Trophoblast cell (in vitro differentiated cells and primary cell): Measurements from ENCODE around the gene FBXL5.

Experiments
- DNase-seq, 2 donors: peaks; one replicate each; pipeline ENCODE4 v3.0.0-alpha.2; 2016
- H2AFZ ChIP-seq: 2 replicates; pipeline ENCODE4 v1.6.1; 2013; ENCODE audit warnings: low read length, moderate library complexity, mild to moderate bottlenecking; ENCODE audit not compliant: insufficient read depth, poor library complexity
- H2AK5ac ChIP-seq: 2 replicates; pipeline ENCODE4 v1.6.1; 2013; ENCODE audit warnings: mild to moderate bottlenecking, low read length
- H2BK120ac ChIP-seq: 2 replicates; pipeline ENCODE4 v1.6.1; 2013; ENCODE audit warnings: low read length, mild to moderate bottlenecking, moderate library complexity; ENCODE audit not compliant: insufficient read depth, poor library complexity
- H2BK12ac ChIP-seq: 2 replicates; pipeline ENCODE4 v1.6.1; 2013; ENCODE audit warnings: mild to moderate bottlenecking, low read length, moderate library complexity
- H2BK5ac ChIP-seq: 2 replicates; pipeline ENCODE4 v1.6.1; 2013; ENCODE audit warnings: low read length, low read depth, moderate library complexity, mild to moderate bottlenecking; ENCODE audit not compliant: poor library complexity
- H3K14ac ChIP-seq: 2 replicates; pipeline ENCODE4 v1.6.1; 2013; ENCODE audit warnings: mild to moderate bottlenecking, low read length
- H3K18ac ChIP-seq: 2 replicates; pipeline ENCODE4 v1.6.1; 2013; ENCODE audit warnings: mild to moderate bottlenecking, low read length
- H3K23ac ChIP-seq: 2 replicates; pipeline ENCODE4 v1.6.1; 2013; ENCODE audit warnings: low read length
- H3K27ac ChIP-seq: 2 replicates; pipeline ENCODE4 v1.5.1; 2013; ENCODE audit warnings: low read depth, mild to moderate bottlenecking, inconsistent platforms, low read length, moderate library complexity
- H3K27me3 ChIP-seq: 2 replicates; pipeline ENCODE4 v1.6.1; 2013; ENCODE audit warnings: inconsistent platforms, mild to moderate bottlenecking, low read length, moderate library complexity; ENCODE audit not compliant: insufficient read depth
- H3K36me3 ChIP-seq, 2 experiments: 1 replicate in 1 of 2; 2 replicates in 1 of 2; pipeline ENCODE4 v1.6.1; 2013; ENCODE audit warnings: low read length in 2 of 2, mild to moderate bottlenecking in 2 of 2, moderate library complexity in 1 of 2; ENCODE audit not compliant: insufficient read depth in 2 of 2, control insufficient read depth in 1 of 2
- H3K4ac ChIP-seq: 2 replicates; pipeline ENCODE4 v1.6.1; 2013; ENCODE audit warnings: low read depth, mild to moderate bottlenecking, low read length, moderate library complexity
- H3K4me1 ChIP-seq, 2 experiments: 1 replicate in 1 of 2; 2 replicates in 1 of 2; pipeline ENCODE4 v1.6.1; 2013; ENCODE audit warnings: low read length in 2 of 2, mild to moderate bottlenecking in 2 of 2, moderate library complexity in 1 of 2; ENCODE audit not compliant: insufficient read depth in 2 of 2, control insufficient read depth in 1 of 2
- H3K4me2 ChIP-seq: 2 replicates; pipeline ENCODE4 v1.6.1; 2013; ENCODE audit warnings: inconsistent platforms, mild to moderate bottlenecking, low read length, moderate library complexity
- H3K4me3 ChIP-seq: 2 replicates; pipeline ENCODE4 v1.5.1; 2013; ENCODE audit warnings: mild to moderate bottlenecking, low read depth, low read length, inconsistent platforms
- H3K79me1 ChIP-seq: one replicate; pipeline ENCODE4 v1.6.1; 2013; ENCODE audit warnings: low read length
- H3K79me2 ChIP-seq: 2 replicates; pipeline ENCODE4 v1.6.1; 2013; ENCODE audit warnings: low read length, mild to moderate bottlenecking; ENCODE audit not compliant: control insufficient read depth, insufficient read depth, poor library complexity
- H3K9ac ChIP-seq: 2 replicates; pipeline ENCODE4 v1.6.1; 2013; ENCODE audit warnings: mild to moderate bottlenecking, low read length
- H3K9me3 ChIP-seq: 2 replicates; pipeline ENCODE4 v1.6.1; 2013; ENCODE audit warnings: low read depth, mild to moderate bottlenecking, control low read depth, inconsistent platforms, low read length; ENCODE audit not compliant: insufficient read depth
- H4K12ac ChIP-seq: 2 replicates; pipeline ENCODE4 v1.6.1; 2013; ENCODE audit warnings: low read depth, mild to moderate bottlenecking, low read length, moderate library complexity
- H4K8ac ChIP-seq: 2 replicates; pipeline ENCODE4 v1.6.1; 2013; ENCODE audit warnings: low read depth, mild to moderate bottlenecking, low read length, moderate library complexity
- H4K91ac ChIP-seq: one replicate; pipeline ENCODE4 v1.6.1; 2013; ENCODE audit warnings: low read depth, mild to moderate bottlenecking, low read length, moderate library complexity
- WGBS: extraction: QIAGEN DNeasy Blood & Tissue Kit; methylation state at CpG from one replicate; pipeline ENCODE4 v1.1.7; 2013; ENCODE audit warnings: missing lambda C conversion rate; ENCODE audit not compliant: insufficient read length, insufficient coverage; ENCODE audit errors: extremely low coverage; 5-methylcytosine and 5-hydroxymethylcytosine counted together

FBXL5 gene

GRCh38 chr4:15585331-15585730 is 69.8 kb downstream of the FBXL5 start:
- Histone ChIP-seq H3K79me1 (no peaks in the 10 kb centered on the region), H3K4ac (no peak overlapping the region), H3K14ac (no peak overlapping the region), H2AFZ (no peak overlapping the region), H2AK5ac (no peak overlapping the region), H4K8ac (no peak overlapping the region), H3K36me3 (peaks cover 0 to 3% of the 10 kb centered on the region in 2 experiments), H4K12ac (no peak overlapping the region), H3K27me3 (no peaks in the 10 kb centered on the region), H3K79me2 (no peaks in the 10 kb centered on the region), H3K23ac (no peak overlapping the region), H3K18ac (no peak overlapping the region), H2BK12ac (no peak overlapping the region), H4K91ac (no peak overlapping the region), H3K4me2 (no peak overlapping the region), H3K27ac (no peak overlapping the region), H3K4me1 (peaks cover 0 to 2% of the 10 kb centered on the region in 2 experiments), H3K9me3 (no peaks in the 10 kb centered on the region), H3K4me3 (no peak overlapping the region), H3K9ac (no peak overlapping the region), H2BK5ac (no peak overlapping the region), H2BK120ac (no peak overlapping the region)
- no peak for DNase-seq
- no CpG with 5 or more reads among the region's 2 CpGs for WGBS

- Histone ChIP-seq H2BK120ac (no peak overlapping the region), H3K36me3 (peaks cover 0 to 3% of the 10 kb centered on the region in 2 experiments), H3K27ac (no peak overlapping the region), H3K79me2 (no peaks in the 10 kb centered on the region), H2BK12ac (no peak overlapping the region), H4K91ac (no peak overlapping the region), H4K8ac (no peak overlapping the region), H3K14ac (no peak overlapping the region), H2AFZ (no peak overlapping the region), H3K79me1 (no peaks in the 10 kb centered on the region), H3K9ac (no peak overlapping the region), H3K27me3 (no peaks in the 10 kb centered on the region), H3K18ac (no peak overlapping the region), H3K9me3 (no peaks in the 10 kb centered on the region), H3K4me3 (no peak overlapping the region), H3K4ac (no peak overlapping the region), H3K4me2 (no peak overlapping the region), H2AK5ac (no peak overlapping the region), H2BK5ac (no peak overlapping the region), H4K12ac (no peak overlapping the region), H3K23ac (no peak overlapping the region), H3K4me1 (peaks cover 0 to 2% of the 10 kb centered on the region in 2 experiments)
- WGBS, result no CpG with 5 or more reads among the region's 1 CpG
- no peak for DNase-seq
These were observed 70.4 kb downstream of the FBXL5 start for GRCh38 chr4:15584785-15585184.

GRCh38 chr4:15577508-15577907 is 77.6 kb downstream of the FBXL5 start:
- DNase-seq, result peak in 1 of 2 donors; percentile 37
- no peaks in the 10 kb centered on the region for H3K36me3 ChIP-seq
- no peak overlapping the region for H3K23ac ChIP-seq
- no peak overlapping the region for H2BK5ac ChIP-seq
- no peak overlapping the region for H3K14ac ChIP-seq
- no peak overlapping the region for H3K4me2 ChIP-seq
- no peak overlapping the region for H3K18ac ChIP-seq
- H2BK12ac ChIP-seq, result no peak overlapping the region
- no peaks in the 10 kb centered on the region for H3K79me2 ChIP-seq
- no peak overlapping the region for H3K4ac ChIP-seq
- no peak overlapping the region for H3K4me3 ChIP-seq
- peaks cover 2 to 5% of the 10 kb centered on the region in 2 experiments for H3K4me1 ChIP-seq
- no peak overlapping the region for H4K12ac ChIP-seq
- H2AFZ ChIP-seq, result no peak overlapping the region
- H3K9me3 ChIP-seq, result no peaks in the 10 kb centered on the region
- H2AK5ac ChIP-seq, result no peak overlapping the region
- H2BK120ac ChIP-seq, result no peak overlapping the region
- H3K27me3 ChIP-seq, result no peaks in the 10 kb centered on the region
- no peaks in the 10 kb centered on the region for H3K79me1 ChIP-seq
- no peak overlapping the region for H4K91ac ChIP-seq
- H3K27ac ChIP-seq, result no peak overlapping the region
- no peak overlapping the region for H3K9ac ChIP-seq
- no peak overlapping the region for H4K8ac ChIP-seq

GRCh38 chr4:15575966-15576365 is 79.2 kb downstream of the FBXL5 start:
- Histone ChIP-seq H2BK5ac (no peak overlapping the region), H3K18ac (no peak overlapping the region), H3K4me1 (peaks cover 2 to 3% of the 10 kb centered on the region in 2 experiments), H3K27me3 (no peaks in the 10 kb centered on the region), H3K9me3 (no peaks in the 10 kb centered on the region), H3K27ac (no peak overlapping the region), H3K79me1 (no peaks in the 10 kb centered on the region), H3K14ac (no peak overlapping the region), H2BK120ac (no peak overlapping the region), H2AFZ (no peak overlapping the region), H2AK5ac (no peak overlapping the region), H3K4me2 (no peak overlapping the region), H3K79me2 (no peaks in the 10 kb centered on the region), H2BK12ac (no peak overlapping the region), H4K12ac (no peak overlapping the region), H3K4me3 (no peak overlapping the region), H3K23ac (no peak overlapping the region), H4K91ac (peak overlapping the region; percentile 55), H4K8ac (no peak overlapping the region), H3K9ac (no peak overlapping the region), H3K4ac (no peak overlapping the region), H3K36me3 (no peaks in the 10 kb centered on the region)
- WGBS, result no CpG with 5 or more reads among the region's 2 CpGs
- DNase-seq, result peak; percentile 57 to 91
